IPS-NIHi11 (cell line): Measurements from ENCODE around the gene MMP24OS.
"Not testable (repeated sequence)": the region's sequence is repeated elsewhere in the genome, so short reads cannot be mapped to it uniquely, and the experiment has no call there.

ENCODE experiments used
- DNase-seq: peaks from one replicate; pipeline ENCODE4 v3.0.0; 2012; ENCODE audit warnings: mixed read lengths, low spot score

The MMP24OS gene

DNA sequence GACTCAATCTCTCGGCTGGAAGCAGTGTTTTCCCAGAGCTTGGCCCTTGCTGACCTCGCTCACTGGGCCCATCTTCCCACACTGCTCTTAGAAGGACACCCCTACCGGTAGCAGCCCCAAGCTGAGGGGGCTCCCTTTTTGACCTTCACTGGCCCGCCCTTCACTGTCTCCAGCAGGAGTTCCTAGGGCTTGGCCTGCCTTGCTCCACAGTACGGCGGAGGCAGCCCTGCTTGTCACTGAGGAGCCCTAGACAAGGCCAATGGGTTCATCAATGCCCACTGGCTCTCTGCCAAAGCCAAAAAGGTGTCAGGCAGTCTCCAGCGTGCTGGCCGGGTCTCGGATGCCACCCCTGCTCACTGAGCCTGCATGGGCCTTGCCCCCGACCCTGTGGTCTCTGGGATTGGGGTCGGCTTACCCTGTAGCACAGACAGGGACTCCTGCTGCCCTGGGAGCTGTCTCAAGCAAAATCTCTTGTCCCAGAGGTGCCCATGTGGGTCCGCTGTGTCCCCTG is 2.1 kb downstream of the MMP24OS start:
- DNase-seq = no peak

DNA sequence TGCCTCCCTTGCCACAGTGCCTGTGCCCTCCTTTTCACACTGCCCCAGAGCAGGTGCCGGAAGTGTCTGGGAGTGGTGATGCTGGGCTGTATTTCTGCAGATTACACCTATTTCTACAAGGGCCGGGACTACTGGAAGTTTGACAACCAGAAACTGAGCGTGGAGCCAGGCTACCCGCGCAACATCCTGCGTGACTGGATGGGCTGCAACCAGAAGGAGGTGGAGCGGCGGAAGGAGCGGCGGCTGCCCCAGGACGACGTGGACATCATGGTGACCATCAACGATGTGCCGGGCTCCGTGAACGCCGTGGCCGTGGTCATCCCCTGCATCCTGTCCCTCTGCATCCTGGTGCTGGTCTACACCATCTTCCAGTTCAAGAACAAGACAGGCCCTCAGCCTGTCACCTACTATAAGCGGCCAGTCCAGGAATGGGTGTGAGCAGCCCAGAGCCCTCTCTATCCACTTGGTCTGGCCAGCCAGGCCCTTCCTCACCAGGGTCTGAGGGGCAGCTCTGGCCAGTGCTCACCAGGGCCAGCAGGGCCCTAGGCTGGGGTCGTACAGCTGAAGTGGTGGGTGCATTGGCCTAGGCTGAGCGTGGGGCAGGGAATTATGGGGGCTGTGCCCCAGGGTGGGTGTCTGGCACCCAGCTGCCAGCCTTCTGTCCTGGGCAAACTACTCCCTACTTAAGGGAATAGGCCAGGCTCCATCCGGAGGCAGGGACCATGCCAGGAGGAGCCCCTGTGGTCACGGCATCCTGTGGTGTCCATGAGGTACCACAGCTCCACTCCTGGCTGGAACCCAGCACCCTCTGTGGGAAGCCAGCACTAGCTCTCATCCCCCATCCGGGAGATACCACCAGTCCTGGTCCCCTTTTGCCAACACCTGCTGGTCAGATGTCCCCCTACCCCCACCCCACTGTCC is 3.5 kb downstream of the MMP24OS start:
- DNase-seq = no peak

DNA sequence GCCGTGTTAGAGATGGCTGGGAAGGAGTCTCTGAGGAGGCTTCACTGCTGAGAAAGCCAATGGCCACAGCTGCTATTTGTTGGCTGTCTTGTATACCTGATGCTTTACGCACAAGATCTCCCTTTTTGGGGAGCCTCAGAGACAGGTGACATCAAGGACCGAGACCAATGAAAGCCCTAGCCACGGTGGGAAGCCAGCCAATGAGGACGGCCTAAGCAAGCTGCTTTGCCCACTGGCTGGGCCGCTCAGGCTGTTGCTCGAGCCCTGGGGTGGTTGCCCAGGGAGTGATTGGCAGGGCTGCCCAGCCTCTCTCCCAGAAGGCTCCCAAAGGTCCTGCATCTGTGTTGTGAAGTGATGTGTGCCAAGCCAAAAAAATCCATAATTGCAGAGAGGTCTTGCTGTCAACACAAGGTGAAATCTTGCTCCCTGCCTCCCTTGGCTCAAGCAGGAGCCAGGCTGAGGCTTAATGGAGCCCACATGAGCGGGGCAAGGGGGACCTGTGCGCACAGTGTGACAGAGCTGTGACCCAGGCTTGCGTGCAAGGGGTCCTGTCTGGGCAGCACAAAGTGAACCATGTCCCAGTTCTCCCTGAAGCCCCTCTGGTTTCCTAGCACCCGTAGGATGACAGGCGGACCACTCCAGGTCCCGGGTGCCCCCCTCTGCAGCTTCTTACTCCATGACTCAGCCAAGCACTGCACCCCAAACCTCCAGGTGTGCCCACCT is 4.3 kb downstream of the MMP24OS start:
- DNase-seq = peak; percentile 68

DNA sequence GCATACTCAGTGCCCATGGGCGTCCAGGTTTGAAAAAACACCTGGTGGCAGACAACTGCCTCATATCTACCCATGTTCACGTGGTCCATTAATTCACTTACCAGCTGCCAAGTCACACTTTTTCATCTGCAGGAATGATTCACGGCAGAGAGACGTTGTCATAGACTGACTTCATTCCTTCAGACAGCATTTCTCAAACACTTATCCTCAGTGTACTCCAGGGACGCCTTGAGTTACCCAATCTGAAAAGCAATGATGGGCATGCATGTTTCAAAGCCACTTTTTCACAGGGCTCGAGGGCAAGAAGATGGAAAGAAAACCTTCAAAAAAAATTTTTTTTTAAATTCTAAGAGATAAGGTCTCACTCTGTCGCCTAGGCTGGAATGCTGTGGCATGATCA is 6.0 kb downstream of the MMP24OS start:
- no peak for DNase-seq

DNA sequence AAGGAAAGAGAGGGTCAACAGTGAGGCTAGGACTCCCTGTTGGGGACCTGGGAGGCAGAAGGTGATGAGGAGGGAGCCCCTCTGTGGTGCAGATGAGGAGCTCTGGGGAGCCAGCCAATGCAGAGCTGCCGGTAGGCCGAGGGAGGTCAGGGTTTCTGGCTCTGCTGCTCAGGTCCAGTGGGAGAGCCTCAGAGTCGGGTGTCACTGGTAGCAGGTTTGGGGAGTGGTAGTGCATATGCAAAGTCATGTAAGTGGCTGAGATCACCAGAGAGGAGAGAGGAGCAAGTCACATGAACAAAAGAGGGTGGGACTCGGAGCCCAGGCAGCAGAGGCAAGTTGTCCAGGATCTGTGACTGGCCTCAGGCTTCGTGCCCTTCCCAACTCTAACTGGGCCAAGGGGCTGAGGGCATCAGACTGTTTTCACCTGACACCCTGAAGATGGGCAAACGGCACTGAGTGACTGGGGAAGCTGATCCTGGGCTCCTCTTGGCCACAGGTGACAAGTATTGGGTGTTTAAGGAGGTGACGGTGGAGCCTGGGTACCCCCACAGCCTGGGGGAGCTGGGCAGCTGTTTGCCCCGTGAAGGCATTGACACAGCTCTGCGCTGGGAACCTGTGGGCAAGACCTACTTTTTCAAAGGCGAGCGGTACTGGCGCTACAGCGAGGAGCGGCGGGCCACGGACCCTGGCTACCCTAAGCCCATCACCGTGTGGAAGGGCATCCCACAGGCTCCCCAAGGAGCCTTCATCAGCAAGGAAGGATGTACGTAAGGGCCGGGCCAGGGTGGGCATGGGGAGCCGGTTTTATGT is 6.6 kb downstream of the MMP24OS start:
- no peak for DNase-seq

DNA sequence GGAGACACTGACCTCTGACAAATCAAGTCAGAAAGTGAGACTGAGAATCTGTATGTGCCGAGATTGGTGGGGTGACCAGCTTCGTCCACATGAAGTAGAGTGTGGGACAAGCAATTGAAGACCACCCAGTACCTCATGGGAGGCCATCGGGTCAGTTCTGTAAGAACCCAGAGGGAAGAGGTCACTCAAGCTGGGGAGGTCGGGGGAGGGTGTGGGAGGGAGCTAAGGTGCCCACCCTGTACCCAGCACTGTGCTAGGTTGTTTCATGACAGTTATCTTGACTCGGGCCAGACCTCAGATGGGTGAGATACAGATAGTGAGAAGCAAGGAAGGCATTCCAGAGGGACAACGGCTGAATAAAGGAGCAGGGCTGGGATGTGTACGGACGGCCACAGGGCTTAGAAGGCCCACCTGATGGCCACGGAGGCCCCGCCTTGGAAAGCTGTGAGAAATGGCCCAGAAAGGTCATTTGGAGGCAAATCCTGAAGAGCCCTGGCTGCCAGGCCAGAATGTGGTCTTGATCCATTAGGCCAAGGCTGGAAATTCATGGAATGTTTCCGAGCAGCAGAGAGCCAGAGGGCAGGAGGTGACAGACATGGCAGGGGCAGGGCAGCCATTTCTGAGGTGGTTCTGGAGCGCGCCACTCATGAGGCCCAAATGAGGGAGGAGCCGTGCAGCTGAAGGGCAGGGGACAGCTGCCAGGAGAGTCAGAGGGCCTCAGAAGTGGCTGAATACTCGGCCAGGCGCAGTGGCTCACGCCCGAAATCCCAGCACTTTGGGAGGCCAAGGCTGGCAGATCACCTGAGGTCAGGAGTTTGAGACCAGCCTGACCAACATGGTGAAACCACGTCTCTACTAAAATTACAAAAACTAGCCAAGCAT is 7.7 kb downstream of the MMP24OS start:
- DNase-seq = no peak

DNA sequence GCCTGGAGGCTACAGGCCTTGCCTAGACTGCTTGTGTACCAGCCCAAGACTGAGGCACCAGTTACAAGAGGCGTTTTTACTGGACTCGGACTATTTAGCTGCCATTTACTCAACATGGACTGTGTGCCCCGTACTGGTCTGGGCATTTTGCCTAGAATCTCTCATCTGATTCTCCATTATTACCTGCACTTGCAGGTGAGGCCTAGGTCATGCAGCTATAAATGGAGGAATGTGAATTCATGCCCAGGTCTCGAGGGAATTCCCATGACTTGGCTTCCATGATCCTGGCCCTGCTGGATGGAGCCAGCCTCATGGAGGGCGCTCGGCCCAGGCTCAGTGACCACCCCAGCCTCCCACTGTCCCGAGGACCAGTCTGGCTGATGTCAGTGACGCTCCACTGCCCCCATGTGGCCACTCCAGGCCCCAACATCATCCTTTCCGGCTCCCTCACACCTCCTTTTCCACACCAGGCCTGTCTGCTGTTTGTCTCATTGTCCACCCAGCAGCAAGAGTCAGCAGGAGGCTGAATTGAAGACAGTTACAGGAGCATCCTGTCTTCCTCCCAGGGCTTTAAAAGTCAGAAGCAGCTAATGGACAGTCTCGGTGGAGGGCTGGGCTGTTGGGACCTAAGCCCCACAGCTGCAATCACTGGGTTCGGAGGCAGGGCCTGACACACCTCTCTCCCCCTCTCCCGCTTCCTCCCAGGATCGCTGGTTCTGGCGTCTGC is 8.7 kb downstream of the MMP24OS start:
- peak; percentile 84 for DNase-seq

DNA sequence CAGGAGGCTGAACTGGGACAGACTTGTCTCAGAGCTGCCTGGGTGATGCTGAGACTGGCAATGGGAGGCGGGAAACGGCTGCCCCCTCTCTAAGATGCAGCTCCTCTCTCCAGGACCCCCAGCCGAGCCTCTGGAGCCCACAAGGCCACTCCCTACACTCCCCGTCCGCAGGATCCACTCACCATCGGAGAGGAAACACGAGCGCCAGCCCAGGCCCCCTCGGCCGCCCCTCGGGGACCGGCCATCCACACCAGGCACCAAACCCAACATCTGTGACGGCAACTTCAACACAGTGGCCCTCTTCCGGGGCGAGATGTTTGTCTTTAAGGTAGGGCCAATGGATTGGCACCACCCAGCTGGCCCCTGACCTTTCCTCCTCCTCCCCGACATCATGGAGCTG is 10.8 kb downstream of the MMP24OS start:
- no peak for DNase-seq

DNA sequence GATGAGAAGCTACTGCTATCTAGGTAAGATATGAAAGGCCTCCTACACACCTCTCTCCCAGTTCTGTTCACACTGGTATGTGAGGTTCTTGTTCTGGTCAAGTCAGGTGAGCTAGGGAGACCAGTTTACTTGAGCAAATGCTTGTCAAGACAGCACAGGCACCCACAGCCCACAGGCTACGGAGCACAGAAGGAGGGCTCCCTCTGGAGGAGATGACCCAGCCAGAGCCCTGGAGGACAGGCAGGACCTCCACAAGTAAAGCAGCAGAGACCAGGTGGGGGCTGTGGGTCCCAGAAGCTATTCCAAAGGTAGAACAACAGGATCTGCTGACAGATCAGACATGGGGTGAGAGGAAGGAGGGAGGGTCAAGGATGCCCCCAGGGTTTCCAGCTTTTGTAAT is 13.2 kb downstream of the MMP24OS start:
- DNase-seq = no peak

DNA sequence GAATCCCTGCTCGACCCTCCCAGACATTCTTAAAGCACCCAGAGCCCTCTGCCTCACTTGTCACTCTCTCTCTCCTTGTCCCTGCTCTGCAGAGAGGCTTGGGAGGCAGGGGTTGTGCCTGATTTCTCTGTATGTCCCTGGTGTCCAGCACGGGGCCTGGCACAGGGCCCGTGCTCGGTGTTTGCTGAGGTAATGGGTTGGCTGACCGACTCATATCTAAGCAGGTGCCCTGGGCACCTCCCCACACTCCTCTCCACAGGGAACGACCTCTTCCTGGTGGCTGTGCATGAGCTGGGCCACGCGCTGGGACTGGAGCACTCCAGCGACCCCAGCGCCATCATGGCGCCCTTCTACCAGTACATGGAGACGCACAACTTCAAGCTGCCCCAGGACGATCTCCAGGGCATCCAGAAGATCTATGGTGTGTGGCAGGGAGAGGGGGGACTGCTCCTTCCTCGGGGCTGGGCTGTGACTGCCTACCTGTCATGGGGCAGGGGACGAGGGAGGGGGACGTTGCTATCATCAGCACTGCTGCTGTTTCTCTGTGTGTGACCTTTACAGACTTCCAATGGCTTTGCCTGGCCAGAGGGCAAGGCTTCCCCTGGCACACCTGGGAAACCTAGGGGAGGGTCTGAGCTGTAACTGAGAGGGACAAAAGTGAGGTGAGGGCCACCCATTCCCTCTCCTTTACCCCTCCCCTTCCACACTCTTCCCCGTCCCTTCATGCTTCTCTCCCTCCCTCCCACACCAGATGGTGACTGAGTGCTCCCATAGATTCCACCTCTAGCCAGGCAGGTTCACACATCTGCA is 14.2 kb downstream of the MMP24OS start:
- DNase-seq = no peak

DNA sequence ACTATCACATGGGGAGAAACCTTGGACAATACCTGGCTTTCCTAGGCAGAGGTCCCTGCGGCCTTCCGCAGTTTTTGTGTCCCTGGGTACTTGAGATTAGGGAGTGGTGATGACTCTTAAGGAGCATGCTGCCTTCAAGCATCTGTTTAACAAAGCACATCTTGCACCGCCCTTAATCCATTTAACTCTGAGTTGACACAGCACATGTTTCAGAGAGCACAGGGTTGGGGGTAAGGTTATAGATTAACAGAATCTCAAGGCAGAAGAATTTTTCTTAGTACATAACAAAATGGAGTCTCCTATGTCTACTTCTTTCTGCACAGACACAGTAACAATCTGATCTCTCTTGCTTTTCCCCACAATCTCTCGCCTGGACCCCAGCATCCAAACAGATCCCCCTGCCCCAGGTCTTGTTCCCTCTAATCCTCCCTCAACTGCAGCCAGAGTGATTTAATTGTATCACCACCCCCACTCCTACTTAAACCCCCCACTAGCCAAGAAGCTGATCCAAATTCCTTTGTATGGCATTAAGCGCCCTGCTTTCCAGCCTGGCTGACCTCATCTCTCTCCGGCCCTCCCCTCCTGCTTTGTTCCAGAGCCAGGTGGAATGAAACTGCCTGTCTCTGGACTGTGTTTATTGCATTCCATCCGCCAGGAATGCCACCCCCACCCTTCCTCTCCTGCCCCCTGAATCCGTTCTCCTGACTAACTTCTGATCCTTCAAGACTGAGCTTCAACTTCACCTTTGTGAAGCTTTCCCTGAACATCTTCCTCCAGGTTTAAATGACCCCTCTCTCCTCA is 15.0 kb downstream of the MMP24OS start:
- DNase-seq = peak; percentile 76

DNA sequence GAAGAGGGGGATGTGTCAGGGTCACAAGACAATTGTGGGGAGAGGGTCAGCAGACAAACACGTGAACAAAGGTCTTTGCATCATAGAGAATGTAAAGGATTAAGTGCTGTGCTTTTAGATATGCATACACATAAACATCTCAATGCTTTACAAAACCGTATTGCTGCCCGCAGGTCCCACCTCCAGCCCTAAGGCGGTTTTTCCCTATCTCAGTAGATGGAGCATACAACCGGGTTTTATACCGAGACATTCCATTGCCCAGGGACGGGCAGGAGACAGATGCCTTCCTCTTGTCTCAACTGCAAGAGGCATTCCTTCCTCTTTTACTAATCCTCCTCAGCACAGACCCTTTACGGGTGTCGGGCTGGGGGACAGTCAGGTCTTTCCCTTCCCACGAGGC is 15.6 kb downstream of the MMP24OS start:
- not testable (repeated sequence) for DNase-seq

DNA sequence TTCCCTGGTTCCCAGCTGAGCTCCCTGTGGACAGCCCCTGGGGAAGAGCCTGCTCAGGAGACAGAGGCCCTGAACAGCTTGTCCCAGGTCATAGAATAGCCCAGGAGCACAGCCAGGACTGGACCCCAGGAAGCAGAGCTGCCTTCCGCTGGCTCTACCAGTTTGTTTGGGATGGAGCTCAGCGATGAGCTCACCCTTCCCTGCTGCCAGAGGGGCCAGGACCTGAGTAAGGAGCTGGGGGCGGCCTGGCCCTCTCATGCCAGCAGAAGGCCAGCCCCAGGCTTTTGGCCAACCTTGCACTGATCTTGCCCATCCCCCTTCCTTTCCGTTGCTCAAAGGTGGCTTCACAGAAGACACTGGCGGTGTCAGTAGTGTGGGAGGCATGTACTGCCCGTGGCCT is 17.5 kb downstream of the MMP24OS start:
- DNase-seq = no peak

DNA sequence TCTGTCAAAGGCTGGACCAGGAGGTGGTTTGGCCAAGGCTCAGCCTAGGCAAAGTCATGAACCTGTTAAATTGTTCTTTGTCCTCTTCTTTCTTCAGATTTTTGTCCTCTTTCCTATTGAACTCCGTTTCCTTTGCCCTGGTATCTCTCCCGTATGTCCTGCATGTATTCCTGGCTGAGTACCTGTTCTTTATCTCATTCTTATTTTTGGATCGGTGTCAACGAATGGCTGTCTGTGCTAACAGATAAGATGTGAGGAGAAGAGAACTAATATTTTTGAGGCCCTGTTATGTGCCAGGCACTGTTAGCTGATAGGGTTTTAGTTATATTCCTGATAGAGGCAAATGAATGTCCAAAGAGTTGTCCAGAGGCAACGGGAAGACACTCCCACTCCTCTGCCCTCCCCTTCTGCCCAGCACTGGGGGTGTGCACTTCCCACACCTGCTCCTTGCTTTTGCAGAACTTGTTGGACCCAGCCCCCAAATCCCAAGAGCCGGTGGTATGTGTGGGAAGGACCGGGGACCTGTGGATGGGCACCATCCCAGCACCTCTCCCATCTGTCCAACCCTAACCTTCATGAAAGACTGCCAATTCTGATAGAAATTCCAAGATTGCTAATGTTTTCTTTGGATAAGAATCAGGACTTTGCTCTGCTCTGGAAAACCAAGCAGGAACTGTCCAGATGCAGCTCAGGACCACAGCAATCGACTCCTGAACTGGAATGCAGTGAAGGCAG is 20.6 kb downstream of the MMP24OS start:
- DNase-seq = no peak

DNA sequence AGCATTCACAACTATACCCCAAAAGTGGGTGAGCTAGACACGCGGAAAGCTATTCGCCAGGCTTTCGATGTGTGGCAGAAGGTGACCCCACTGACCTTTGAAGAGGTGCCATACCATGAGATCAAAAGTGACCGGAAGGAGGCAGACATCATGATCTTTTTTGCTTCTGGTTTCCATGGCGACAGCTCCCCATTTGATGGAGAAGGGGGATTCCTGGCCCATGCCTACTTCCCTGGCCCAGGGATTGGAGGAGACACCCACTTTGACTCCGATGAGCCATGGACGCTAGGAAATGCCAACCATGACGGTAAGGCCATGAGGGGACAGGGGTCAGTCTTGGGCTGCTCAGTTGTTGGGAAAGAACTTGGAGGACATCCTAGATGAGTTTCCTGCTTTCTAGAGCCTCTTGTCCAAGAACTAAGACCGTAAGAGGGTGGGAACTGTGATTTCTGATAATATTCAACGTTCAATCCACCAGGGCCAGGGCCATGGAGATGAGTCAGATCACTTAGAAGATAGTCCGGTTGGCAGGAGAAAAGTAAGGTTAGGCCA is 23.4 kb downstream of the MMP24OS start:
- DNase-seq = no peak

DNA sequence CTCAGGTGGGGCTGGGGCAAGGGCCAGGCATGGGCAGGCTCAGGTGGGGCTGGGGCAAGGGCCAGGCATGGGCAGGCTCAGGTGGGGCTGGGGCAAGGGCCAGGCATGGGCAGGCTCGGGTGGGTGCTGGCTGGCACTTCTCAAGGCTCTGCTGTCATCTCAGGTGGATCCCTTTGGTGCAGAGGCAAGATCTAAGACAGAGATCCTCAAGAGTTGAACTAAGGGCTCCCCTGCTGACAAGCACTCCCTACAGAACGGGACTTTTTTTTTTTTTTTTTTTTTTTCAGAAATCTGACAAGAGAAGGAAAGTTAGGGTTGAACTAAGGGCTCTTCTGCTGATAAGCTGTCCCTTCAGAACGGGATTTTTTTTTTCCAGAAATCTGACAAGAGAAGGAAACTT is 24.9 kb downstream of the MMP24OS start:
- DNase-seq = no peak

DNA sequence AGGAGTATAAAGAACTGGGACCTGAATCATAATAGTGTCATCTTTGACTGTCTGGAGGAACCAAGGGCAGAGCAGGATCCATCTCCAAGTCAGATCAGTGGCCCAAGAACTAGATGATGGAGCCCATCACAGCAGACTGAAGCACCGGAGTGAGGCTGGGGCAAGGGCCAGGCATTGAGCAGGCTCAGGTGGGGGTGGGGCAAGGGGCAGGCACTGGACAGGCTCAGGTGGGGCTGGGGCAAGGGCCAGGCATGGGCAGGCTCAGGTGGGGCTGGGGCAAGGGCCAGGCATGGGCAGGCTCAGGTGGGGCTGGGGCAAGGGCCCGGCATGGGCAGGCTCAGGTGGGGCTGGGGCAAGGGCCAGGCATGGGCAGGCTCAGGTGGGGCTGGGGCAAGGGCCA is 25.3 kb downstream of the MMP24OS start:
- not testable (repeated sequence) for DNase-seq

DNA sequence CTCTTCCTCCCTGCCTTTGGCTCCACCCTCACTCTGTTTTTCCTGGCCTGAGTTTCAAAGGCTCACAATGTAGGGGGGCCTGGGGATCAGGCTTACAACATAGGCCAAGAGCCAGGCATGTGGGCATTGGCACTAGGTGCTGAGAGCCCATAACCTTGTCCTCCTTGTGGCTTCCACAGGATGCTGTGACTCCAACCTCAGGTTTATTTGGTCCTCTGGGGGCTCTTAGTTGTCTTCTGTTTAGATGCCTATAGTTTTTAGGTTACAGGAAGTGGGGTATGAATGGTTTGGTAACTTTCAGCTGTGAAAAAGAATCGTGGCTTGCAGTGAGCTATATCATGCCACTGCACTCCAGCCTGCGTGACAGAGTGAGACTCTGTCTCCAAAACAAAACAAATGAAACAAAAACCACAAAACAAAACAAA is 25.9 kb downstream of the MMP24OS start:
- DNase-seq = no peak
